Upper lobe of left lung (tissue), 6 donors: ENCODE measurements around the gene C16orf89. TPM values are rescaled to one million over a fixed set of nuclear protein-coding genes. Genes with fewer than 3 reads are reported as not detected.

ENCODE experiments used
- ATAC-seq, 2 donors: fragments of 200-7000 bp; cut with Tn5 transposase; one replicate each; pipeline ENCODE4 v1.9.1; 2022; ENCODE audit warnings: mild to moderate bottlenecking in 2 of 2, moderate library complexity in 2 of 2; ENCODE audit not compliant: low FRiP score in 2 of 2
- DNase-seq, 2 donors: peaks; one replicate each; pipeline ENCODE4 v3.0.0-alpha.2; 2019 to 2020
- H3K27ac ChIP-seq, 4 donors: fragments of 200-600 bp; sonication (generic); one replicate each; pipeline ENCODE4 v1.5.1; 2016 to 2019
- H3K27me3 ChIP-seq, 4 donors: fragments of 200-600 bp; sonication (generic); one replicate each; pipeline ENCODE4 v1.5.1; 2017 to 2019
- H3K36me3 ChIP-seq, 4 donors: fragments of 200-600 bp; sonication (generic); one replicate each; pipeline ENCODE4 v1.5.1; 2016 to 2019
- H3K4me1 ChIP-seq, 4 donors: fragments of 200-600 bp; sonication (generic); one replicate each; pipeline ENCODE4 v1.5.1; 2018 to 2019
- H3K4me3 ChIP-seq, 4 donors: fragments of 200-600 bp; sonication (generic); one replicate each; pipeline ENCODE4 v1.5.1; 2017 to 2019; ENCODE audit warnings: mild to moderate bottlenecking in 2 of 4, moderate library complexity in 1 of 4
- H3K9me3 ChIP-seq, 4 donors: fragments of 200-600 bp; sonication (generic); one replicate each; pipeline ENCODE4 v1.5.1; 2018 to 2019
- CTCF ChIP-seq, 6 experiments: fragments of 450-650 bp in 4 of 6; fragments of 200-600 bp in 2 of 6; sonication (generic) in 2 of 6; IDR thresholded peaks; one replicate each; pipeline ENCODE4 v1.5.1; 2016 to 2019; ENCODE audit warnings: antibody characterized with exemption in 6 of 6
- EP300 ChIP-seq, 4 donors: sonication (generic); formaldehyde crosslinking; IDR thresholded peaks; one replicate each; pipeline ENCODE4 v1.5.1; 2017; ENCODE audit warnings: antibody characterized with exemption in 4 of 4, control low read depth in 2 of 4
- POLR2A ChIP-seq, 4 donors: fragments of 450-650 bp; IDR thresholded peaks; one replicate each; pipeline ENCODE4 v1.5.1; 2016 to 2017; ENCODE audit warnings: antibody characterized with exemption in 4 of 4, mild to moderate bottlenecking in 2 of 4
- POLR2AphosphoS5 ChIP-seq, 2 donors: sonication (generic); formaldehyde crosslinking; IDR thresholded peaks; one replicate each; pipeline ENCODE4 v1.5.1; 2017; ENCODE audit warnings: antibody characterized with exemption in 2 of 2
- WGBS, 2 donors: methylation state at CpG; one replicate each; pipeline ENCODE4 v1.1.5; 2017 to 2018; 5-methylcytosine and 5-hydroxymethylcytosine counted together
- total RNA-seq, 6 donors: library from RNA; depleted of rRNA in 4 of 6; stranded (reverse); fragments of >200 nt in 4 of 6; gene quantifications; one replicate each; pipeline versions ENCODE4 v1.1.0 to v1.2.1, GENCODE V29; 2016 to 2021
- donor health status: DM: no; HTN: no; CAD: no; lungs with moderate emphysema.
- donor health status: DM: no; HTN: yes; CAD: no; lungs with severe emphysema.

The C16orf89 gene
- total RNA-seq, 6 donors from 2014 or later = 45.7 to 272 (median 174) TPM

- WGBS, 2 donors = 62 to 66% methylated on average over 12 of the region's 12 CpGs
- Histone ChIP-seq H3K27ac (no peak overlapping the region), H3K4me1 (peaks cover 13 to 23% (median 17%) of the 10 kb centered on the region in 4 donors), H3K9me3 (no peaks in the 10 kb centered on the region), H3K27me3 (no peaks in the 10 kb centered on the region), H3K36me3 (no peaks in the 10 kb centered on the region), H3K4me3 (no peak overlapping the region)
- ATAC-seq = no peak
- no peak for DNase-seq
- TF ChIP-seq EP300 (IDR thresholded peaks at IDR 0.05) (no peak), POLR2AphosphoS5 (IDR thresholded peaks at IDR 0.05) (no peak), CTCF (IDR thresholded peaks at IDR 0.05) (no peak), POLR2A (IDR thresholded peaks at IDR 0.05) (no peak)
Observed at GRCh38 chr16:5036228-5037156, 29.3 kb downstream of the C16orf89 start.

- Histone ChIP-seq H3K4me1 (peaks cover 13 to 23% (median 17%) of the 10 kb centered on the region in 4 donors), H3K36me3 (no peaks in the 10 kb centered on the region), H3K27ac (no peak overlapping the region), H3K9me3 (no peaks in the 10 kb centered on the region), H3K27me3 (no peaks in the 10 kb centered on the region), H3K4me3 (no peak overlapping the region)
- no peak for DNase-seq
- 55 to 86% methylated on average over 1 of the region's 1 CpG for WGBS, 2 donors
- TF ChIP-seq EP300 (IDR thresholded peaks at IDR 0.05) (no peak), POLR2AphosphoS5 (IDR thresholded peaks at IDR 0.05) (no peak), POLR2A (IDR thresholded peaks at IDR 0.05) (no peak), CTCF (IDR thresholded peaks at IDR 0.05) (no peak)
- no peak for ATAC-seq
Observed at GRCh38 chr16:5035909-5036227, 29.9 kb downstream of the C16orf89 start.

DNA sequence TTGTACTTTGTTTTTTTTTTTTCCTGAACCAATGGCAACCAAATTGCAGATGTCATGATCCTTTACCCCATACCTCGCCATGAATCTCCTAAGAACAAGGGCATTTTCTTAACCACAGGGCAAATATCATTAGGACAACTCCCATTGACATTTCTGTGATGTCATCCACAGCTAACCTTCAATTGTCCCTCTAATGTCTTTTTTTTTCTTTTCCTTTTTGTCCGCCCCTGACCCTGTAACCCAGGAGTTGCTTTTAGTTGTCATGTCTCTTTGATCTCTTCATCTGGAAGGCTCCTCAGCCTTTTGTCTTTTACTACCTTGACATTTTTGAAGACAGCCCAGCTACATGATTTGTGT lies 31.6 kb downstream of the C16orf89 start:
- H3K36me3 ChIP-seq = peaks cover 0 to 11% (median 2%) of the 10 kb centered on the region in 4 donors
- WGBS, 2 donors = 11 to 17% methylated on average over 2 of the region's 2 CpGs
- H3K27me3 ChIP-seq = no peaks in the 10 kb centered on the region
- peak overlapping the region; percentile 66 to 99 (median 84) for H3K4me3 ChIP-seq
- ATAC-seq = no peak
- peaks cover 13 to 23% (median 17%) of the 10 kb centered on the region in 4 donors for H3K4me1 ChIP-seq
- H3K9me3 ChIP-seq = no peaks in the 10 kb centered on the region
- peak overlapping the region; percentile 50 to 81 (median 80) for H3K27ac ChIP-seq
- no peak for DNase-seq
- no peak for TF ChIP-seq POLR2A (IDR thresholded peaks at IDR 0.05)
- no peak for TF ChIP-seq POLR2AphosphoS5 (IDR thresholded peaks at IDR 0.05)
- no peak for TF ChIP-seq CTCF (IDR thresholded peaks at IDR 0.05)
- TF ChIP-seq EP300 (IDR thresholded peaks at IDR 0.05) = no peak

DNA sequence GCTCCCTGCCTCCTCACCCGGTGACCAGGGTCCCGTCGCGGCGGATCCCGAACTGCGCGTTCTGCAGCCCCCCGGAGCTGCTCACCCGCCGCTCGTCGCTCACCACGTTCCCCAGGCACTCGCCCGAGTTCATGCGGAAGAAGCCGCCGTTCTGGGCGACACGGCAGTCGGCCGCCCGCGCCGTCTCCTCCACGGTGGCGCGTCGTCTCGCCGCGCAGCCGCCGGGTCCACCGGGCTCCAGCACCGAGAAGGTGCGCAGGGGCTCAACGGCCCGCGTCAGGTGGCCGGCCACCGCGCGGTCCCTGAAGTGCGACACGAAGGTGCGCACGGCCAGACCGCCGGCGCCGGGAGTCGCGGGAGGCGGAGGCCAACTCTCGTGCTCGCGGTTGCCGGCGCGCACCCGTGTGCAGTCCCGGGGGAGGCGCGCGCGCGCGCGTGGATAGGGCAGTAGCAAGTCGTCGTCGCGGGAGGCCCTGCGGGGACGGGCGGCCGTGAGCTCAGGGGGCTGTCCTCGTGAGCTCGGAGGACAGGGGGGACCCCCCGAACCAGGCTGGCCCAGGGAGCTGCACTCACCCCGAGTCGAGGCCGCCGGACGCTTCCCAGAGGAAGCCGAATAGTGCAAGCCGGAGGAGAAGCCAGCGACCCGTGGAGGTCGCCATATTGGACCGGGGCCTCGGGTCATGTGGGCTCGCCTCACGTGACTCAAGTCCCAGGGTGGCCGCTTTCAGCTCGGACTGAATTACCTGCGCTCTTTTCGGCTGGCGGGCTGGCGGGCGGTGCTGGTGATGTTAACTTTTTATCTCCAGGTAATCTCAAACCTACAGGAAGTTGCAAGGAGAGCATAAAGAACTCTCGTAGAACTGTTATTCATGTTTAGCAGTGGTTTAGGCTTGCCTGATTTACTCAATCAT lies 32.2 kb downstream of the C16orf89 start, which contains the start of gene NAGPA:
TSS of gene NAGPA (minus strand) at position 680 of the 911 bp plus-strand sequence. CDS start at position 659, 21 bp downstream.
- Histone ChIP-seq H3K4me1 (peaks cover 13 to 23% (median 17%) of the 10 kb centered on the region in 4 donors), H3K4me3 (peak within 1 kb of the TSS; percentile 66 to 99 (median 84)), H3K36me3 (peaks cover 0 to 16% (median 8%) of the 10 kb centered on the region in 4 donors), H3K9me3 (no peaks in the 10 kb centered on the region), H3K27ac (peak within 1 kb of the TSS; percentile 50 to 81 (median 80)), H3K27me3 (no peaks in the 10 kb centered on the region)
- ATAC-seq (peak; percentile 87 to 96), DNase-seq (peak; percentile 90 to 96)
- TF ChIP-seq CTCF (IDR thresholded peaks at IDR 0.05) = peak in 1 of 6 experiments; percentile 6
- peak in 2 of 4 donors; percentile 40 to 69 for TF ChIP-seq POLR2A (IDR thresholded peaks at IDR 0.05)
- peak; percentile 89 to 92 for TF ChIP-seq POLR2AphosphoS5 (IDR thresholded peaks at IDR 0.05)
- peak in 1 of 4 donors; percentile 64 for TF ChIP-seq EP300 (IDR thresholded peaks at IDR 0.05)
- 0 to 1% methylated on average over 12 to 14 of the region's 104 CpGs for WGBS, 2 donors
